ENCODE data around the gene PGAP2. TPM values are rescaled to one million over a fixed set of nuclear protein-coding genes. Genes with fewer than 3 reads are reported as not detected.

Gene PGAP2
- total RNA-seq, 4 donors from 2014 or later: 45.6 to 59.6 (median 51.9) TPM

- no peak overlapping the region for H3K4me3 ChIP-seq (ENCODE audit: low read depth, poor library complexity, severe bottlenecking)
- 84 to 100% methylated on average over 2 to 3 of the region's 3 CpGs for WGBS, 2 donors
- intact Hi-C loops (cut with DNase I; ENCODE audit: low total_unique reads): no loop called here
- TF ChIP-seq CTCF (IDR thresholded peaks at IDR 0.05): no peak
- no peak for DNase-seq (ENCODE audit: low spot score in 2 of 2)
Measured at GRCh38 chr11:3823303-3823702, 14.9 kb downstream of the PGAP2 start.

GRCh38 chr11:3823762-3824506 lies 15.6 kb downstream of the PGAP2 start:
- TF ChIP-seq CTCF (IDR thresholded peaks at IDR 0.05) (no peak), POLR2A (IDR thresholded peaks at IDR 0.05) (no peak)
- WGBS, 2 donors: 87 to 91% methylated on average over 30 of the region's 30 CpGs
- H3K4me3 ChIP-seq (ENCODE audit: low read depth, poor library complexity, severe bottlenecking): no peak overlapping the region
- DNase-seq (ENCODE audit: low spot score in 2 of 2): no peak
- intact Hi-C loops (cut with DNase I; ENCODE audit: low total_unique reads): no loop called here

GRCh38 chr11:3824714-3825472 lies 16.5 kb downstream of the PGAP2 start:
- WGBS, 2 donors: 82 to 85% methylated on average over 18 of the region's 18 CpGs

GRCh38 chr11:3825473-3826154 lies 17.3 kb downstream of the PGAP2 start:
- no peak overlapping the region for H3K4me3 ChIP-seq (ENCODE audit: low read depth, poor library complexity, severe bottlenecking)
- 73 to 76% methylated on average over 8 of the region's 8 CpGs for WGBS, 2 donors
- DNase-seq (ENCODE audit: low spot score in 2 of 2): no peak
- intact Hi-C loops (cut with DNase I; ENCODE audit: low total_unique reads): no loop called here
- no peak for TF ChIP-seq CTCF (IDR thresholded peaks at IDR 0.05)
- TF ChIP-seq POLR2A (IDR thresholded peaks at IDR 0.05): no peak

More at GRCh38 chr11:3824714-3825472, 16.5 kb downstream of the PGAP2 start:
- TF ChIP-seq POLR2A (IDR thresholded peaks at IDR 0.05): no peak
- no peak for TF ChIP-seq CTCF (IDR thresholded peaks at IDR 0.05)
- no peak for DNase-seq (ENCODE audit: low spot score in 2 of 2)
- H3K4me3 ChIP-seq (ENCODE audit: low read depth, poor library complexity, severe bottlenecking): no peak overlapping the region
- intact Hi-C loops (cut with DNase I; ENCODE audit: low total_unique reads): no loop called here

GRCh38 chr11:3826721-3827120 lies 18.4 kb downstream of the PGAP2 start:
- intact Hi-C loops (cut with DNase I; ENCODE audit: low total_unique reads): no loop called here
- TF ChIP-seq CTCF (IDR thresholded peaks at IDR 0.05) (no peak), POLR2A (IDR thresholded peaks at IDR 0.05) (no peak)
- 95 to 98% methylated on average over 3 of the region's 3 CpGs for WGBS, 2 donors
- no peak for DNase-seq (ENCODE audit: low spot score in 2 of 2)
- no peak overlapping the region for H3K4me3 ChIP-seq (ENCODE audit: low read depth, poor library complexity, severe bottlenecking)

All from lower leg skin (tissue), 4 donors.